GM21360 (cell line): ENCODE data around the gene IL25.
"Not testable (repeated sequence)": the region's sequence is repeated elsewhere in the genome, so short reads cannot be mapped to it uniquely, and the experiment has no call there.

Experiments
- ATAC-seq: cut with Tn5 transposase; IDR thresholded peaks from one replicate; pipeline ENCODE4 v1.9.1; 2021; ENCODE audit warnings: mild to moderate bottlenecking, moderate library complexity; ENCODE audit not compliant: unreplicated experiment

Gene IL25

DNA sequence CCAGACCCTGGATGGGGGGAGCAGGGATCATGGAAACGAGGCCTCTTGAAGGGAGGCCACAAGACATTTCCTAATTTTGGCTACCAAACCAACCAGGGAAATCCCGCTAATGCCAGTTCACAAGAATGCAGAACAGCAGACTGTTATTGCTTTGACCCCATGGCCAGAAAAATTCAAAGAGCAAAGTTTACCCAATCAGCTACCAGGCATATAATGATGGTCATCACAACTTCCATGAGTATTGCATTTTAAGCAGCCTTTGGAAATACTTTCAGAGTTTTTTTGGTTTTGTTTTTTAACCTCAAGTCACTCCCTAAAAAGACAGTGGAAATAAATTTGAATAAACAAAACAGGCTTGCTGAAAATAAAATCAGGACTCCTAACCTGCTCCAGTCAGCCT is at the start of gene IL25:
Gene IL25, plus strand, starts transcription at position 301 of the 400 bp plus-strand sequence.
- ATAC-seq = no peak

DNA sequence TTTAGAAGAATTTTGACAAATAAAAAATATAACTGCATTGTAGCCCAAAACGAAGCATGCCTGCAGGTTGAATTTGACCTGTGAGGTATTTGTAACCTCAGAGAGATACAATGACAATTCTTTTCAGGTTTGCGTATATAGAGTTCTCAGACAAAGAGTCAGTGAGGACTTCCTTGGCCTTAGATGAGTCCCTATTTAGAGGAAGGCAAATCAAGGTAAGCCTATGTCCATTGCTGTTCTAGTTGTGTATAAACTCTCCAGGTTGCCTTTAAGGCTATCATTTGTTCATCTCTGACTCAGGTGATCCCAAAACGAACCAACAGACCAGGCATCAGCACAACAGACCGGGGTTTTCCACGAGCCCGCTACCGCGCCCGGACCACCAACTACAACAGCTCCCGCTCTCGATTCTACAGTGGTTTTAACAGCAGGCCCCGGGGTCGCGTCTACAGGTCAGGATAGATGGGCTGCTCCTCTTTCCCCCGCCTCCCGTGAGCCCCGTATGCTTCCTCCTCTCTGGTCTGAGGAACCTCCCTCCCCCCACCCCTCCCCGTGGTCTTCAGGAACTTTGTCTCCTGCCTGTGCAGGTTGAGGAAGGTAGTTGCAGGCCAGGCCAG is 48.7 kb upstream of the IL25 start:
- no peak for ATAC-seq

DNA sequence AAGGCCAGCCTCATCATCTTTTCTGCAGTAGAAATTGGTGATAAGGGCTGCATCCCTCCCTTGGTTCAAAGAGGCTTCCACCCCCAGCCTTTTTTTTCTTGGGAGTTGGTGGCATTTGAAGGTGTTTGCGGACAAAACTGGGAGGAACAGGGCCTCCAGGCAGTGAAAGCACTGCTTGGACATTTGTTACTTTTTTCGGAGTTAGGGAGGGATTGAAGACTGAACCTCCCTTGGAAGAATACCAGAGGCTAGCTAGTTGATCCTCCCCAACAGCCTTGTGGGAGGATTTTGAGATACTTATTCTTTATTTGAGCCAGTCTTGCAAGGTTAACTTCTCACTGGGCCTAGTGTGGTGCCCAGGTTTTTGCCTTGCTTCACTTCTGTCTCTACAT is 48.2 kb upstream of the IL25 start:
- no peak for ATAC-seq

DNA sequence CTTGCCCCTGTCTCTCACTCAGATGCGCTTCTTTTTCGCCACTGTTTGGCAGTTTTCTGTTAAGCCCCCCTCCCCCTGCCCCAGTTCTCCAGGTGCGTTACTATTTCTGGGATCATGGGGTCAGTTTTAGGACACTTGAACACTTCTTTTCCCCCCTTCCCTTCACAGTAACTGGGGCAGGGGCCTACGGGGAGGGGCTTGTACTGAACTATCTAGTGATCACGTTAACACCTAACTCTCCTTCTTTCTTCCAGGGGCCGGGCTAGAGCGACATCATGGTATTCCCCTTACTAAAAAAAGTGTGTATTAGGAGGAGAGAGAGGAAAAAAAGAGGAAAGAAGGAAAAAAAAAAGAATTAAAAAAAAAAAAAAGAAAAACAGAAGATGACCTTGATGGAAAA is 47.6 kb upstream of the IL25 start:
- ATAC-seq = no peak

DNA sequence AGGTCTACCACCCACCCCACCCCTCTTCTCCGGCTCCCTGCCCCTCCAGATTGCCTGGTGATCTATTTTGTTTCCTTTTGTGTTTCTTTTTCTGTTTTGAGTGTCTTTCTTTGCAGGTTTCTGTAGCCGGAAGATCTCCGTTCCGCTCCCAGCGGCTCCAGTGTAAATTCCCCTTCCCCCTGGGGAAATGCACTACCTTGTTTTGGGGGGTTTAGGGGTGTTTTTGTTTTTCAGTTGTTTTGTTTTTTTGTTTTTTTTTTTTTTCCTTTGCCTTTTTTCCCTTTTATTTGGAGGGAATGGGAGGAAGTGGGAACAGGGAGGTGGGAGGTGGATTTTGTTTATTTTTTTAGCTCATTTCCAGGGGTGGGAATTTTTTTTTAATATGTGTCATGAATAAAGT is 46.9 kb upstream of the IL25 start:
- ATAC-seq = not testable (repeated sequence)

DNA sequence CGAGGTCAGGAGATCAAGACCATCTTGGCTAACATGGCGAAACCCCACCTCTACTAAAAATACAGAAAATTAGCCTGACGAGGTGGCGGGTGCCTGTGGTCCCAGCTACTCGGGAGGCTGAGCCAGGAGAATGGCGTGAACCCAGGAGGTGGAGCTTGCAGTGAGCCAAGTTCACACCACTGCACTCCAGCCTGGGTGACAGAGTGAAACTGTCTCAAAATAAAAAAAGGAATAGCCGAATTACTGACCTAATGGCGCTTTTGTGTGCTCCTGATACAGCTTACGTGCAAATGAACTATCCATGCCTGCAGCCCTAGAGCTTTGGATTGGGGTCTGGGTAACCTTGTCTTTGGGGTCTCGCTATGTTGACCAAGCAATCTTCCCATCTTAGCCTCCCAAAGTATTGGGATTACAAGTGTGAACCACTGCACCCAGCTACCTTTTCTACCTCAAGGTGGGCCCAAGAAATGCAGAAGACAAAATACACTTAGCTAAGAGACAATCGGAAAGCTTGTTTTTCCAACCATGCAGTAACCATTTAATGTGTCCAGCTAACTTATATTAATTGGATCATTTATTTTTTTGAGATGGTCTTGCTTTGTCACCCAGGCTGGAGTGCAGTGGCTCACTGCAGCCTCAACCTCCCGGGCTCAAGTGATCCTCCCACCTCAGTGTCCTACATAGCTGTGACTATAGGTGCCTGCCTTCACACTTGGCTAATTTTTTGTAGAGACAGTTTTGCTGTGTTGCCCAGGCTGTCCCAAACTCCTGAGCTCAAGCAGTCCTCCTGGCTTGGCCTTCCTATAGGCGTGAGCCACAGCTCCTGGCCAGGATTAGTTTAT is 45.9 kb upstream of the IL25 start:
- ATAC-seq = no peak

DNA sequence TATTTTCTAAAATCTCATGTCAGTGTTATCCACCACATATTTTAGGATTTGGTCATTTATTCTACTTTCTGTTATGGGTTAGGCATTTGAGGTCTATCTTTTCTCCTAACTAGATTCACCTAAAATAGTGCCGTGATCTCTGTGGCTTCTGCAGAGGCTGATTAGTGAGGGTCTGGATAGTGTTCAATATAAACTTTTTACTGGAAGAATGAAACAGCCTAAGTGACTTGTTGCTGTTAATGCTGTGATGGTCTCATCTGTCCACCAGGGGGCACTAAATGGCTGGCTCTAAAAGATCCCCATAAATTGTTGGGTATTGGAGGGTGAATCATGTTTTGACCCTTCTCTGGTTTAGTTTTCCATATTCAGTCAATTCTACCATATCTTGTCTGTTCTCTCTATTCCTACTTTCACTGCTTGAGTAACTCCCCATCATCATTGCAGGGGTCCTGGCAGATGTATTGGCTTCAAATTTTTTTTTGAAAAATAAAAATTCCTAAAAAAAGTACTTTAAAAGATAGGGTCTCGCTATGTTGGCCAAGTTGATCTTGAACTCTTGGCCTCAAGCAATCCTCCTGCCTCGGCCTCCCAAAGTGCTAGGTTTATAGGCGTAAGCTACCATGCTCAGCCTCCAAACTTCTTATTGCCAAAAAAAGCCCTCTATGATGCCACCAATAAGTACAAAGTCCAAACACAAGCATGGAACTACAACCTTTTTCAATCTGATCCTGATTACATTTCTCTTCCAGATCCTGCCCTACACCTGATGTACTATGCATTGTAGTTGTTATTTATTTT is 44.5 kb upstream of the IL25 start:
- no peak for ATAC-seq

DNA sequence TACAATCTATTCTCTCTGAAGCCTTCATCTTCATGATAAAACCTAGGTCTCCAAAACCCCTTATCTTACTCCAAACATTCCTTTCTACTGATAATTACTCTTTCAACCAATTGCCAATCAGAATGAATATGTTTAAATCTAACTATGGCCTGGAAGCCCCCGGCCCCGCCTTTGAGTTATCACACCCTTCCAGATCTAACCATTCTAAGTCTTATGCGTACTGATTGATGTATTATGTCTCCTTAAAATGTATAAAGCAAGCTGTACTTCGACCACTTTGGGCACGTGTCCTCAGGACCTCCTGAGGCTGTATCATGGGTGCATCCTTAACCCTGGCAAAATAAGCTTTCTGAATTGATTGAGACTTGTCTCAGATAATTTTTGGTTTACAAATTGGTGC is 37.0 kb upstream of the IL25 start:
- no peak for ATAC-seq

DNA sequence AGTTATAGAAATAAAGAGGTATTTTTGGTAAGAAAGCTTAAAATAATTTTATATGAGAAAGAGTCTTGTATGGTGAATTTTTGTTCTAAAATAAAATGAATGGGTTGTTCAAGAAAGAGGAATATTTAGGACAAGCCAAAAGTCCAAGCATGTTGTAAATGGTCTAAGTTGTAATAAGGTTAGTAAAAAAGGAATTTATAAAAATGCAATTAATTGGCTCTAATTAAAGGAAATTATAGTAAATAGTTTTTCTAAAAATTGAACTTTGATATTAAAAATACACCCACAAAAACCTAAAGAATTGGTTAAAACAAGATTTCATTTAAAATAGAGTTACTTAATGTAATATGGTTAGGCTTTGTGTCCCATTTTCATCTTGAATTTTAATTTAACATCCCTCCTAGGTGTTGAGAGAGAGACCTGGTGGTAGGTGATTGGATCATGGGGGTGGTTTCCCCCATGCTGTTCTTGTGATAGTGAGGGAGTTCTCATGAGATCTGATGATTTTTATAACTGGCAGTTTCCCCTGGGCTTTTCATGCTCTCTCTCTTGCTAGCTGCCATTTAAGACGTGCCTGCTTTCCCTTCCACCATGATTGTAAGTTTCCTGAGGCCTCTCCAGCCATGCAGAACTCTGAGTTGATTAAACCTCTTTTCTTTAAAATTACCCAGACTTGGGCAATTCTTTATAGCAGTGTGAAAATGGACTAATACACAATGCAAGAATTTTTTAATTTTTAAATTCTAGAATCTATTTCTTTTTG is 32.9 kb upstream of the IL25 start:
- ATAC-seq = no peak

DNA sequence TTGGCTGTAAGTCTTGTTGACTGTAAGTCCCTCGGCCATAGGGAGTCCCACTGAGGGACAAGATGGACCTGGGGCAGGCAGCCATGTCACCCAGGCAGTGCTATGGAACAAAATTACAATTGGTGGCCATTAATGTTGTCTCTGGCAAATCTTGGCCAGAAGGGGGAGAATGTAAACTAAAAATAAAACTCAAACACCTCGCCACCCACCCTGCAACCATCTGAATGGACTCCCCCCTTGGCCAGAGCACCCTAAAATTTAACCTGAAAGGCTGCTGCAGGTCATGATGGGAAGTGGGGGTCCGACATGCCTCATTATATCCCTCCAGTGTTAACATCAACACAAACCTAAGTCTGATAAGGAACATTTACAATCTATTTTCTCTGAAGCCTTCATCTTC is 28.1 kb upstream of the IL25 start:
- ATAC-seq = no peak

DNA sequence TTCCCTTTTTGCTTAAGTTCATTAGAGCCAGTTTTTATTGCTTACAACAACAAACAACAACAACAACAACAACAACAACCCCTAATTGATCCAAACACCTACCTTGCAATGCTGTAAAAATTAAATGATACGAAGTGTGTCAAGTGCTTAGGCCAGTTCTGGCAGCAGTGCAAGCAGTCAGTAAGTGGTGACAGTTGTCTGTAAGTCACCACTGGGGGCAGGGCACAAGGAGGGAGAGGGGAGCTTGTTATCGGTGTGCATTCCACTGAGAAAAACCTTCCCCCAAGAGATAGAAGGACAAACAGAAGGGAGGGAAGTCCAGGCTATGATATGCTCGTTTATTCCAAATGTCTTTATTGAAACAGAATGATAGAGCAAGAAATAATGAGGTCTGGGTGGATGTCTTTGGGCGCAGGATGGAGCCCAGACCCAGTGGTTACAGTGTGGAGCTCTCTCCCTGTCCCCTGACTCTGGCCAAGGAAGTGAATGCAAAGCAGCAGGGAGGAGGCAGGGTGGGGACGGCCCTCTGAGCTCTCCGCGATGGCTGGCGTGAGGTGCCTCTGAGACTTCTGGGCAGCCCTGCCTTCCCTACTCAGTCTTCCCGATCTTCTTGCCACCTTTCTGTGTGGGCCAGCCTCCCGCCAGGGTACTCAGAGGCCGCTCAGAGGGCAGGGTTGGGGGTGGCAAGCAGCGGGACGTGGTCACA is 26.5 kb upstream of the IL25 start:
- no peak for ATAC-seq

DNA sequence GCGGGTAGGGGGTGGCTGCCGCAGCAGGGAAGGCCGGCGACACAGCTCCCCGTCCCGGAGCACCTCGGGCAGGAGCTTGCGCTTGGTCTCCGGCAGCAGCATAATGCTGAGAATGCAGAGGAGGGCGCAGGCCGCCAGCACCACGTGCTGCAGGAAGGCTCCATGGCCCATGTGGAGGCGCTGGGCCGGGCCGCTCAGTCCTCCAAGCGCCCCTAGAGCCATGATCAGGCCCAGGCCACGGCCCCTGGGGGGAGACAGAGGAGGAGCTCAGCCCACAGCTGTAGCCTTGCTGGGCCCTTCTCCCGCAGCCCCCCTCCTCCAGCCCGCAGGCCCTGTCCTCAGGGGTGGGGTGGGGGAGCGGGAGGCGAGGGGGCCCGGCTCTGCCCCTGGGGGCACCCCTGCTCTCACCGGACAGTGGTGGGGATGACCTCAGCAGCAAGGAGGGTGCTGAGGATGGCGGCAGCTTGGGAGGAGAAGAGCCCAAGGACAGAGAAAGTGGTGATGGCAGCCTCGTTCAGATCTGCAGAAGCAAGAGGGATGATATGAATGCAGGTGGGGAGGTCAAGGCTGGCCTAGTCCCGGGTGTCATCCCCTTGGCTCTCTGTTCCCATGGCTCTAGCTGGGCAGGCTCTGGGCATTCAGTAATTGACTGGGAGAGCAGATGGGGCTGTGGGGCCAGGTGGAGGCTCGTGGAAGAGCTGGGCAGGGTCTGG is 25.8 kb upstream of the IL25 start:
- no peak for ATAC-seq

DNA sequence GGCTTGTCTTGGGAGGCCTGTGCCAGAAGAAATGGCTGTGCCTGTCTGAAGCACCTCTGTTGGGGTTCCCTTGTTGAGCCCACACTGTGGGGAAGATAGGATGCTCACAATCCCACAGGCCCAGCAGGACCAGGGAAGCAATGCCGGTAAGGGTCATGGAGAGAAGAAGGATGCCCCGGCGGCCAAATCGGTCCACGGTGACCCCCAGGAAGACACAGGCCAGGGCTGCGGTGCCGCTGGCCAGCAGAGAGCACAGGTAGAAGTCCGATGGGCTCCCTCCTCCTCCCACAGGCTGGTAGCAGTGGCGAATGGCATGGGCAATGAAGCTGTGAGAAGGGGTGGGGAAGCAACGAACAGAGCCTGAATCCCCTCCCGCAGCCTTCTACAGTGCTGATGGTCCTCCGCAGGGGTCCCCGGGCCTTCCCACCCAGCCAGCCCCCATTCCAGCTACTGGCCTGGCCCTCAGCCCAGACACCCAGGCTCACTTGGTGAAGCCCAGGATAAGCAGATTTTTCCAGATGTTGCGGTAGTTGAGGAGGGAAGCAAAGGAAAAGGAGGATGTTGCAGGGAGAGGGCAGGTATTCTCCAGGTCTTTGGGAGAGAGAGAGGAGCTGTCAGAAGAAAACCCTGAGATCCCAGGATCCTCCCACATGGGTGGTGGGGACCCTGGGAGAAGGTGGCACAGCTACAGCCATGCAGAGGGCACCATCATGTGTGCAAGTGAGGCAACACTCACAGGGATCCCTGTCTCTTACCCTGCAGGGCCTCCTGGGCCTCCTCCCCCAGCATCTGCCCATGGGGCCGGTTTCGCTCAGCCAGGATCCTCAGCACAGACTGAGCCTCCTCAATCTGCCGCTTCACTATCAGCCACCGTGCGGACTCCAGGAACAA is 25.0 kb upstream of the IL25 start:
- ATAC-seq = no peak

DNA sequence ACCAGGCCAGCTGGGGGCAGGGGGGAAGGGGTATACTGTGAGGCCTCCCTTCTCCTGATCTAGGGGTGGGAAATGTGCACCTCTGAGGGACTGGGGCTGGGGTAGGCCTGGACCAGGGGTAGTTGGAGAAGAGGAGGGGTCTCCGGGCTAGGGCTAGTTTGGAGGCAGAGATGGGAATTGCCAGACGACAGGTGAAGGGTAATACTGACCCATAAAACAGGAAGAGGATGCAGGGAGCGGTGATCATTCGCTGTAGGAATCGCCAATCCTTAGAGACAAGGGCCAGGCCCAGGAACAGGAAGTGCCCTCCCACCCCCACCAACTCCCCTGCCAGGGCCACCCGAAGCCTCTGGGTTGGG is 24.3 kb upstream of the IL25 start:
- ATAC-seq = no peak

DNA sequence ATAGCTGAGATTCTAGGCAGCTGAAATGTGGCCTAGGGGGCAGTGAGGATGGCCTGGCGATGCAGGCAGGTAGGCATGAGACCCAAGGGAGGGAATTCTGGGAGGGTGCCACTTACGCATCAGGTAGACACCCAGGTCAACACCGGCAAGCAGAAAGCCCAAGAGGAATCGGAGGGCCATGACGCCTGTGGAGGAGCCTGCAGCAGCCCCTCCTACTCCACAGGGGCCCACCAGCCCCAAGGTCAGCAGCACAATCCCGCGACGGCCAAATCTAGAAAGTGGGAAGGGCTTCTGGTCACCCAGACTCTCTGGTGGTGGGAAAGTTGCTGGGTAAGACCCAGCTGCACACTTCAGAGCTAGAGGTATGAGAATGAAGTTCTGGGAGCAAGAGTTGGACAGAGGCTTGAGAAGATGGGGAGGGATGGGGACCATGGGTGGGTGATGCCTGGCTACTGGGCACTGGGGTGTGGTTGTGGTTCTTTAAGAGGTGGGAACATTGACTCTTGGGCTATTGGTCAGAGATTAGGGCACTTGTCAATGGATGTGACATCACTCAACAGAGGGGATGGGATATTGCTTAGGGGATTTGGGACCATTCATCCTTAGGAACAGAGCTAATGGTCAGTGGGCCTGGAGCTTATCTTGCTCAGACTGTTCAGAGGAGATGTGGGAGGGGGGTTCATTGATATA is 23.3 kb upstream of the IL25 start:
- no peak for ATAC-seq

DNA sequence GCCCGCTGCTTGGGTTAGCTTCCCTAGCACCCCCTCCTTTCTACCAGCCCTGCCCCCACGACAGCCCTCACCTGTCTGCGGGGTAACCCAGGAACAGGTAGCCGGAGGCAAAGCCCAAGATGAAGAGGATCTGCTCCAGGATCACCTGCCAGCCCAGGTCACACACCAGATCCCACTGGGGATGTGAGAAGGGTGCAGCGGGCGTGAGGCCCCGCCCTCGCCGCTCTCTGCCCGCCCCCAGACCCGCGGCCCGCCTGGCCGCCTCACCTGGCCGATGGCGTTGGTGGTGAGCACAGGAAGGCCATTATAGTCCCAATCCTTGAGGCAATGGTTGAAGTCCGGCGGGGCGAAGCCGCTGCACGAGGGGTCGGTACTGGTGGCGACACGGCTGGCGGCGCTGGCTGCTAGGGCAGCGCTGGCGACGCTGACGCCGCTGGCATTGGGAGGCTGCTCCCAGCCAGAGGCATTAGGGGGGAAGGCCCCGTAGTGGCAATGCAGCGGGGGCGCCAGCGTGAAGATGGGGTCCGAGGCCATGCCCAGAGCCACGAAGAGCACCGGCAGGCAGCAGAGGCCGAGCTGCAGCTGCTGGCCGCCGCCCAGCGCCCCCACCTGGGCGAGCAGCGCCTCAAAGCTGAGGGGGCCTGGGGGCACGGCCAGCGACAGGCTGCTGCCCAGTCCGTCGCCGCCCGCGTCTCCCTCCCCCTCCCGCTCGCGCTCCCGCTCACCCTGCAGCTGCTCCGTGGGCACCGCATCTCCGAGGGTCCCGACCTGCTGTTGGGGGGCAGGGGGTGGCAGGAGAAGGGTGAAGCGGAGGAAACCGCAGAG is 20.7 kb upstream of the IL25 start:
- no peak for ATAC-seq
